Loucy (cell line): ENCODE data around the gene GFI1.

Experiments used
- H2AFZ ChIP-seq: fragments of 200-600 bp; sonication (generic); 2 replicates; pipeline ENCODE4 v1.6.0; 2016; ENCODE audit warnings: antibody characterized with exemption, mild to moderate bottlenecking, low read length, moderate library complexity
- H3F3A ChIP-seq: fragments of 200-600 bp; 2 replicates; pipeline ENCODE4 v1.6.0; 2016; ENCODE audit warnings: antibody characterized with exemption, low read depth, mild to moderate bottlenecking
- H3K27me3 ChIP-seq: fragments of 200-600 bp; sonication (generic); 2 replicates; pipeline ENCODE4 v1.6.1; 2014; ENCODE audit warnings: low read length, mild to moderate bottlenecking; ENCODE audit not compliant: insufficient read depth, poor library complexity, severe bottlenecking
- H3K36me3 ChIP-seq: fragments of 200-600 bp; sonication (generic); 2 replicates; pipeline ENCODE4 v1.6.1; 2016; ENCODE audit warnings: low read length; ENCODE audit not compliant: insufficient read depth
- H3K4me1 ChIP-seq: fragments of 200-600 bp; sonication (generic); 2 replicates; pipeline ENCODE4 v1.5.1; 2014; ENCODE audit warnings: low read length, mild to moderate bottlenecking; ENCODE audit not compliant: insufficient read depth, poor library complexity, severe bottlenecking
- H3K4me2 ChIP-seq: fragments of 200-600 bp; sonication (generic); 2 replicates; pipeline ENCODE4 v1.6.0; 2014; ENCODE audit warnings: antibody characterized with exemption, low read length, low read depth, mild to moderate bottlenecking; ENCODE audit not compliant: poor library complexity, severe bottlenecking
- H3K4me3 ChIP-seq: fragments of 200-600 bp; sonication (generic); 2 replicates; pipeline ENCODE4 v1.5.1; 2014; ENCODE audit warnings: low read length, mild to moderate bottlenecking, mixed read lengths; ENCODE audit not compliant: poor library complexity, severe bottlenecking
- H3K79me2 ChIP-seq: fragments of 200-600 bp; sonication (generic); 2 replicates; pipeline ENCODE4 v1.6.1; 2014; ENCODE audit warnings: low read length; ENCODE audit not compliant: insufficient read depth
- H3K9ac ChIP-seq: fragments of 200-600 bp; sonication (generic); 2 replicates; pipeline ENCODE4 v1.6.0; 2014; ENCODE audit warnings: mild to moderate bottlenecking, low read depth, low read length, moderate library complexity; ENCODE audit not compliant: poor library complexity, severe bottlenecking
- H3K9me2 ChIP-seq: fragments of 200-600 bp; sonication (generic); replicated peaks from 2 replicates; pipeline ENCODE4 v1.6.1; 2016; ENCODE audit warnings: low read depth, low read length, mixed read lengths
- H3K9me3 ChIP-seq: fragments of 200-600 bp; sonication (generic); 2 replicates; pipeline ENCODE4 v1.6.1; 2014; ENCODE audit warnings: mild to moderate bottlenecking, antibody characterized with exemption, low read length, low read depth; ENCODE audit not compliant: insufficient read depth
- H4K20me1 ChIP-seq: fragments of 200-600 bp; sonication (generic); 2 replicates; pipeline ENCODE4 v1.6.0; 2014; ENCODE audit warnings: antibody characterized with exemption, low read length, mild to moderate bottlenecking; ENCODE audit not compliant: insufficient read depth, poor library complexity, severe bottlenecking
- CTCF ChIP-seq: fragments of 200-600 bp; sonication (generic); conservative IDR thresholded peaks from 2 replicates; pipeline ENCODE4 v1.5.1; 2014; ENCODE audit warnings: mild to moderate bottlenecking, antibody characterized with exemption, low read length
- EZH2phosphoT487 ChIP-seq: fragments of 200-600 bp; IDR thresholded peaks from 2 replicates; pipeline ENCODE4 v1.6.1; 2018; ENCODE audit warnings: antibody characterized with exemption, mild to moderate bottlenecking, moderate library complexity, borderline replicate concordance

GFI1 gene

GRCh38 chr1:92494485-92495141 lies 7.9 kb upstream of the GFI1 start:
- Histone ChIP-seq H3K4me1 (peaks cover 15% of the 10 kb centered on the region), H3K27me3 (no peaks in the 10 kb centered on the region), H3K9me3 (no peaks in the 10 kb centered on the region), H3K9ac (no peak overlapping the region), H3K4me2 (no peak overlapping the region), H3K36me3 (no peaks in the 10 kb centered on the region), H3K4me3 (no peak overlapping the region), H3F3A (no peaks in the 10 kb centered on the region), H2AFZ (no peak overlapping the region), H3K79me2 (no peaks in the 10 kb centered on the region), H3K9me2 (no peaks in the 10 kb centered on the region), H4K20me1 (no peaks in the 10 kb centered on the region)
- TF ChIP-seq EZH2phosphoT487 (no peak), CTCF (no peak)

GRCh38 chr1:92493139-92493538 lies 6.4 kb upstream of the GFI1 start:
- Histone ChIP-seq H3K4me2 (no peak overlapping the region), H3K9me2 (no peaks in the 10 kb centered on the region), H3K4me3 (no peak overlapping the region), H3K36me3 (no peaks in the 10 kb centered on the region), H2AFZ (no peak overlapping the region), H3K79me2 (no peaks in the 10 kb centered on the region), H3F3A (no peaks in the 10 kb centered on the region), H3K4me1 (peaks cover 15% of the 10 kb centered on the region), H3K9ac (no peak overlapping the region), H3K9me3 (no peaks in the 10 kb centered on the region), H3K27me3 (no peaks in the 10 kb centered on the region), H4K20me1 (no peaks in the 10 kb centered on the region)
- no peak for TF ChIP-seq EZH2phosphoT487
- no peak for TF ChIP-seq CTCF

GRCh38 chr1:92488832-92489231 lies 2.1 kb upstream of the GFI1 start:
- no peaks in the 10 kb centered on the region for H3K36me3 ChIP-seq
- H3K4me2 ChIP-seq: no peak overlapping the region
- no peak overlapping the region for H2AFZ ChIP-seq
- H3K27me3 ChIP-seq: no peaks in the 10 kb centered on the region
- peaks cover 8% of the 10 kb centered on the region; the same call in 1 of the 2 replicates for H3F3A ChIP-seq
- peaks cover 5% of the 10 kb centered on the region for H3K4me1 ChIP-seq
- peaks cover 5% of the 10 kb centered on the region; the same call in 1 of the 2 replicates for H3K79me2 ChIP-seq
- H3K9me2 ChIP-seq: no peaks in the 10 kb centered on the region
- no peaks in the 10 kb centered on the region for H3K9me3 ChIP-seq
- no peak overlapping the region for H3K4me3 ChIP-seq
- no peak overlapping the region for H3K9ac ChIP-seq
- TF ChIP-seq EZH2phosphoT487: no peak
- TF ChIP-seq CTCF: no peak
- no peaks in the 10 kb centered on the region for H4K20me1 ChIP-seq
